ENCODE data around the gene TUBB4A. TPM values are rescaled to one million over a fixed set of nuclear protein-coding genes. Genes with fewer than 3 reads are reported as not detected.

Gene TUBB4A
- total RNA-seq, 4 donors from 2014 or later: 1.7 to 2.5 (median 2.0) TPM

DNA sequence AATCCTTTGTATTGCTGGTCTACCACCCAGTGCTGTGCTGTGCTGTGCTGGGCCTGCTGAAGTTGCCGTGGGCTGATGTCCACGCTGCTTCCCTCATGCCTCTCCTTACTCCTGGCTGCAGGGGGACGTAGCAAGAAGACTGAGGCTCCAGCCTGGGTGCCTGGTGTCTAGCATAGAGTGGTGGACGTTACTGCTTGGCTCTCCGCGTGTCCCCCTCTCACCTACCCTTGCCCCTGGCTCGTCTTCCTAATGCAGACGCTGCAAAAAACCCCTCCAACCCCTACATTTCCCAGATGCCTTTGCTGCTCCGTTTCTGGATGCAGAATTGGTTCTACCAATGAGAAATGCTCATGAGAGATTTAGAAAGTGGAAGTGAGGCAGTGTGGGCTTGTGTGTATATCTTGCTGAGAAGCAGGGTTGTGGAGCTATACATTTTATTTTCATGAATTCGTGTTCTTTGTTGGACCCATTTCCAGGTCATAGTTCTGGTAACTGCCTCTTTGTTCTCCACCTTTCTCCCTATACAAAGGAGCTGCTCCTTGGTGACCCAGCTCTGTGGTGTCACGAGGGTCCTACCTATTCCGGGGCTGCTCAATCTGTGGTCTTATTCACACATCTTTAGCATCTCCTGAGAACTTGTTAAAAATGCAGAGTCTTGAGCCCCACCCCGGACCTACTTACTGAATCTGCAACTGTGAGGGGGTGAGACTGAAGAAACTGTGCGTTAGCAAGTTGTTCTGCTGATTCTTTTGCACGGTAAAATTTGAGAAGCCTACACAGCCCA lies 12.6 kb downstream of the TUBB4A start:
- H3K9me3 ChIP-seq: no peaks in the 10 kb centered on the region
- no peaks in the 10 kb centered on the region for H3K4me1 ChIP-seq

DNA sequence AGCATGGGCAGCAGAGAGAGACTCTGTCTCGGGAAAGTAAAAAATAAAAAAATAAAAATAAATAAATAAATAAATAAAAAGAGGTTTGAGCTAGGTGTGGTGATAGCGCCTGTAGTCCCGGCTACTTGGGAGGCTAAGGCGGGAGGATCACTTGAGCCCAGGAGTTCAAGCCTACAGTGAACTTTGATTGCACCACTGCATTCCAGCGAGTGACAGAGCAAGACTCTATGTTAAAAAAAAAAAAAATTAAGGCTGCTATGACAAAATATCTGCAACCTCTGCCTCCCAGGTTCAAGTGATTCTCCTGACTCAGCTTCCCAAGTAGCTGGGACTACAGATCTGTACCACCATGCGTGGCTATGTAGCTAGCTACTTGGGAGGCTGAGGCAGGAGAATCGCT lies 17.3 kb downstream of the TUBB4A start:
- intact Hi-C loops (cut with DNase I; ENCODE audit: low total_unique reads) (no loop called here), in situ Hi-C loops (cut with MboI; ENCODE audit: low sequenced_read_pairs in 4 of 4) (no loop called here)
- no peak overlapping the region for H3K4me3 ChIP-seq
- no peaks in the 10 kb centered on the region for H3K36me3 ChIP-seq
- TF ChIP-seq, protein P1, sequence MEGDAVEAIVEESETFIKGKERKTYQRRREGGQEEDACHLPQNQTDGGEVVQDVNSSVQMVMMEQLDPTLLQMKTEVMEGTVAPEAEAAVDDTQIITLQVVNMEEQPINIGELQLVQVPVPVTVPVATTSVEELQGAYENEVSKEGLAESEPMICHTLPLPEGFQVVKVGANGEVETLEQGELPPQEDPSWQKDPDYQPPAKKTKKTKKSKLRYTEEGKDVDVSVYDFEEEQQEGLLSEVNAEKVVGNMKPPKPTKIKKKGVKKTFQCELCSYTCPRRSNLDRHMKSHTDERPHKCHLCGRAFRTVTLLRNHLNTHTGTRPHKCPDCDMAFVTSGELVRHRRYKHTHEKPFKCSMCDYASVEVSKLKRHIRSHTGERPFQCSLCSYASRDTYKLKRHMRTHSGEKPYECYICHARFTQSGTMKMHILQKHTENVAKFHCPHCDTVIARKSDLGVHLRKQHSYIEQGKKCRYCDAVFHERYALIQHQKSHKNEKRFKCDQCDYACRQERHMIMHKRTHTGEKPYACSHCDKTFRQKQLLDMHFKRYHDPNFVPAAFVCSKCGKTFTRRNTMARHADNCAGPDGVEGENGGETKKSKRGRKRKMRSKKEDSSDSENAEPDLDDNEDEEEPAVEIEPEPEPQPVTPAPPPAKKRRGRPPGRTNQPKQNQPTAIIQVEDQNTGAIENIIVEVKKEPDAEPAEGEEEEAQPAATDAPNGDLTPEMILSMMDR (IDR thresholded peaks at IDR 0.05 in 4 of 5, conservative IDR thresholded peaks at IDR 0.05 in 1 of 5): no peak
- TF ChIP-seq POLR2A (IDR thresholded peaks at IDR 0.05): no peak
- no peaks in the 10 kb centered on the region for H3K9me3 ChIP-seq
- no peaks in the 10 kb centered on the region for H3K4me1 ChIP-seq
- ATAC-seq: no peak
- peaks cover 0 to 3% (median 3%) of the 10 kb centered on the region in 3 donors for H3K27me3 ChIP-seq
- no peak for DNase-seq
- no peak overlapping the region for H3K27ac ChIP-seq

More for the DNA sequence above, 12.6 kb downstream of the TUBB4A start:
- in situ Hi-C loops (cut with MboI; ENCODE audit: low sequenced_read_pairs in 4 of 4) (no loop called here), intact Hi-C loops (cut with DNase I; ENCODE audit: low total_unique reads) (no loop called here)
- H3K4me3 ChIP-seq: no peak overlapping the region
- no peak overlapping the region for H3K27ac ChIP-seq
- DNase-seq: no peak
- no peaks in the 10 kb centered on the region for H3K36me3 ChIP-seq
- ATAC-seq: no peak
- H3K27me3 ChIP-seq: no peaks in the 10 kb centered on the region
- no peak for TF ChIP-seq POLR2A (IDR thresholded peaks at IDR 0.05)
- TF ChIP-seq, protein P1 (IDR thresholded peaks at IDR 0.05 in 4 of 5, conservative IDR thresholded peaks at IDR 0.05 in 1 of 5): no peak

DNA sequence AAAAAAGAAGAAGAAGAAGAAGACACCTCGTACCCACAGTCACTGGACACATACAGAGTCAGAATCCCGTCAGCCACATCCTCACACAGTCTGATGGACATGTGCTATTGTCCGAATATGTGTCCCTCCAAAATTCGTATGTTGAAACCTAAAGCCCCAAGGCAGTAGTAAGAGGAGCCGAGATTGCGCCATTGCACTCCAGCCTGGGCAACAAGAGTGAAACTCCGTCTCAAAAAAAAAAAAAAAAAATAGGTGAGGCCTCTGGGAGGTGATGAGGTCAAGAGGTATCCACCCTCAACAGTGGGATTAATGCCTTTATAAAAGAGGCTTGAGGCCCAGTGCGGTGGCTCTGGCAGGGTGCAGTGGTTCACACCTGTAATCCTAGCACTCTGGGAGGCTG lies 17.9 kb downstream of the TUBB4A start:
- Histone ChIP-seq H3K27ac (no peak overlapping the region), H3K4me3 (no peak overlapping the region), H3K9me3 (no peaks in the 10 kb centered on the region), H3K36me3 (no peaks in the 10 kb centered on the region), H3K27me3 (peaks cover 0 to 8% (median 7%) of the 10 kb centered on the region in 3 donors), H3K4me1 (no peaks in the 10 kb centered on the region)
- in situ Hi-C loops (cut with MboI; ENCODE audit: low sequenced_read_pairs in 4 of 4): no loop called here
- TF ChIP-seq POLR2A (IDR thresholded peaks at IDR 0.05): no peak
- TF ChIP-seq, protein P1 (IDR thresholded peaks at IDR 0.05 in 4 of 5, conservative IDR thresholded peaks at IDR 0.05 in 1 of 5): no peak
- intact Hi-C loops (cut with DNase I; ENCODE audit: low total_unique reads): no loop called here
- no peak for ATAC-seq
- no peak for DNase-seq

DNA sequence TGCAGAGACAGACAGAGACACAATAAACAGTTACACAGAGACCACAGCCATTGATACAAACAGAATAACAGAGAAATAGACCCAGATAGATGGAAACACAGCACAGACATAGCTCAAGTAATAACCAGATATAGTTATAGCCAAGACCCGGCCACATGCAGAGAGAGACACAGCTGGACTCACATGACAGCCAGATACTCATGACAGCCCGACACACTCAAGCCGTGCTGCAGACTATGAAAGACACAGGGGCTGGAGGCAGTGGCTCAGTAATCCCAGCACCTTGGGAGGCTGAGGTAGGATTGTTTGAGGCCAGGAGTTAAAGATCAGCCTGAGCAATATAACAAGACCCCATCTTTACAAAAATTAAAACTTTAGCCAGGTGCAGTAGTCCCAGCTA lies 18.9 kb downstream of the TUBB4A start:
- ATAC-seq: no peak
- intact Hi-C loops (cut with DNase I; ENCODE audit: low total_unique reads): no loop called here
- TF ChIP-seq POLR2A (IDR thresholded peaks at IDR 0.05): no peak
- TF ChIP-seq, protein P1 (IDR thresholded peaks at IDR 0.05 in 4 of 5, conservative IDR thresholded peaks at IDR 0.05 in 1 of 5): no peak
- H3K9me3 ChIP-seq: no peaks in the 10 kb centered on the region
- in situ Hi-C loops (cut with MboI; ENCODE audit: low sequenced_read_pairs in 4 of 4): no loop called here
- no peak overlapping the region for H3K4me3 ChIP-seq
- H3K36me3 ChIP-seq: no peaks in the 10 kb centered on the region
- no peak overlapping the region for H3K27ac ChIP-seq
- H3K4me1 ChIP-seq: no peaks in the 10 kb centered on the region
- H3K27me3 ChIP-seq: peaks cover 0 to 11% (median 8%) of the 10 kb centered on the region in 3 donors
- no peak for DNase-seq

Data from gastrocnemius medialis (tissue), 4 donors.